HEK293 (cell line): ENCODE data around the gene IKZF2.
A peak's percentile ranks its signal among the peaks of the same experiment; 100 is the strongest.

Experiments used
- CTCF ChIA-PET: fragments of 350-600 bp; formaldehyde crosslinking; extraction: SDS; loops from one replicate; lab custom pipeline; 2021; ENCODE audit warnings: antibody characterized with exemption; lab: Yijun Ruan, JAX
- POLR2A ChIA-PET: fragments of 300-600 bp; formaldehyde crosslinking; extraction: SDS; loops from one replicate; lab custom pipeline; 2020; ENCODE audit warnings: antibody characterized with exemption, inconsistent platforms; lab: Yijun Ruan, JAX
- H3K27ac ChIP-seq: fragments of 200-500 bp; sonication (Bioruptor generic); 2 replicates; pipeline ENCODE4 v1.5.1; 2014; ENCODE audit warnings: low read depth, low read length, control low read depth, inconsistent platforms; ENCODE audit errors: extremely low read depth
- H3K36me3 ChIP-seq, 2 experiments: fragments of 200-500 bp in 1 of 2; sonication (Bioruptor generic) in 1 of 2; 1 replicate in 1 of 2; 2 replicates in 1 of 2; pipeline ENCODE4 v1.5.1; 2014 to 2017; ENCODE audit warnings: inconsistent platforms in 2 of 2, low read length in 2 of 2; ENCODE audit not compliant: control insufficient read depth in 2 of 2, insufficient read depth in 1 of 2
- H3K4me1 ChIP-seq: fragments of 200-500 bp; sonication (Bioruptor generic); 2 replicates; pipeline ENCODE4 v1.5.1; 2014; ENCODE audit warnings: mild to moderate bottlenecking, low read length, inconsistent platforms; ENCODE audit not compliant: control insufficient read depth, insufficient read depth
- H3K4me3 ChIP-seq: 2 replicates; pipeline ENCODE4 v1.5.1; 2011; ENCODE audit warnings: low read depth, mild to moderate bottlenecking, control low read depth, low read length, moderate library complexity
- H3K9me3 ChIP-seq: fragments of 200-500 bp; sonication (Bioruptor generic); 2 replicates; pipeline ENCODE4 v1.5.1; 2014; ENCODE audit warnings: low read depth, low read length, inconsistent platforms; ENCODE audit not compliant: control insufficient read depth, insufficient read depth
- CTCF ChIP-seq: fragments of 450-650 bp; formaldehyde crosslinking; IDR thresholded peaks from 2 replicates; pipeline ENCODE4 v1.5.1; 2016; ENCODE audit warnings: missing biosample characterization, missing genetic modification characterization
- GLI4 ChIP-seq: fragments of 450-650 bp; formaldehyde crosslinking; IDR thresholded peaks from 2 replicates; pipeline ENCODE4 v1.5.1; 2016; ENCODE audit warnings: missing biosample characterization, missing genetic modification characterization
- GLIS1 ChIP-seq: fragments of 450-650 bp; formaldehyde crosslinking; IDR thresholded peaks from 2 replicates; pipeline ENCODE4 v1.5.1; 2016; ENCODE audit warnings: missing biosample characterization, missing genetic modification characterization
- GLIS2 ChIP-seq: fragments of 450-650 bp; formaldehyde crosslinking; IDR thresholded peaks from 2 replicates; pipeline ENCODE4 v1.5.1; 2016; ENCODE audit warnings: missing biosample characterization, missing genetic modification characterization
- KLF17 ChIP-seq: fragments of 450-650 bp; formaldehyde crosslinking; IDR thresholded peaks from 2 replicates; pipeline ENCODE4 v1.5.1; 2016; ENCODE audit warnings: missing biosample characterization, missing genetic modification characterization
- PRDM1 ChIP-seq: fragments of 450-650 bp; formaldehyde crosslinking; IDR thresholded peaks from 2 replicates; pipeline ENCODE4; 2016; ENCODE audit warnings: missing biosample characterization, missing genetic modification characterization
- SP2 ChIP-seq: fragments of 450-650 bp; formaldehyde crosslinking; IDR thresholded peaks from 2 replicates; pipeline ENCODE4 v1.5.1; 2016; ENCODE audit warnings: missing biosample characterization, missing genetic modification characterization
- ZBTB10 ChIP-seq: fragments of 450-650 bp; formaldehyde crosslinking; IDR thresholded peaks from 2 replicates; pipeline ENCODE4 v1.5.1; 2016; ENCODE audit warnings: missing biosample characterization, missing genetic modification characterization
- ZIC2 ChIP-seq: fragments of 450-650 bp; formaldehyde crosslinking; IDR thresholded peaks from 2 replicates; pipeline ENCODE4 v1.5.1; 2016; ENCODE audit warnings: missing biosample characterization, missing genetic modification characterization
- ZNF140 ChIP-seq: fragments of 450-650 bp; formaldehyde crosslinking; IDR thresholded peaks from 2 replicates; pipeline ENCODE4 v1.5.1; 2016; ENCODE audit warnings: missing biosample characterization, missing genetic modification characterization
- ZNF146 ChIP-seq: fragments of 450-650 bp; formaldehyde crosslinking; IDR thresholded peaks from 2 replicates; pipeline ENCODE4 v1.5.1; 2016; ENCODE audit warnings: missing biosample characterization, missing genetic modification characterization
- ZNF174 ChIP-seq: fragments of 450-650 bp; formaldehyde crosslinking; IDR thresholded peaks from 2 replicates; pipeline ENCODE4 v1.5.0; 2017; ENCODE audit warnings: missing biosample characterization, mild to moderate bottlenecking, missing genetic modification characterization
- ZNF18 ChIP-seq: fragments of 450-650 bp; formaldehyde crosslinking; IDR thresholded peaks from 2 replicates; pipeline ENCODE4 v1.5.1; 2016; ENCODE audit warnings: missing biosample characterization, missing genetic modification characterization
- ZNF211 ChIP-seq: fragments of 450-650 bp; formaldehyde crosslinking; IDR thresholded peaks from 2 replicates; pipeline ENCODE4 v1.5.1; 2016; ENCODE audit warnings: low read depth, missing biosample characterization, missing genetic modification characterization
- ZNF214 ChIP-seq: fragments of 450-650 bp; formaldehyde crosslinking; IDR thresholded peaks from 2 replicates; pipeline ENCODE4 v1.5.1; 2017; ENCODE audit warnings: missing biosample characterization, mild to moderate bottlenecking, missing genetic modification characterization, borderline replicate concordance
- ZNF311 ChIP-seq: fragments of 450-650 bp; formaldehyde crosslinking; IDR thresholded peaks from 2 replicates; pipeline ENCODE4 v1.5.1; 2017; ENCODE audit warnings: missing biosample characterization, missing genetic modification characterization, borderline replicate concordance
- ZNF37A ChIP-seq: fragments of 450-650 bp; IDR thresholded peaks from 2 replicates; pipeline ENCODE4 v1.5.1; 2018; ENCODE audit warnings: missing biosample characterization, missing genetic modification characterization
- ZNF398 ChIP-seq: fragments of 450-650 bp; formaldehyde crosslinking; IDR thresholded peaks from 2 replicates; pipeline ENCODE4 v1.5.1; 2017; ENCODE audit warnings: missing biosample characterization, missing genetic modification characterization
- ZNF561 ChIP-seq: fragments of 450-650 bp; IDR thresholded peaks from 2 replicates; pipeline ENCODE4 v1.5.1; 2018; ENCODE audit warnings: missing biosample characterization, missing genetic modification characterization, borderline replicate concordance
- ZNF580 ChIP-seq: fragments of 450-650 bp; formaldehyde crosslinking; IDR thresholded peaks from 2 replicates; pipeline ENCODE4 v1.5.1; 2016; ENCODE audit warnings: missing biosample characterization, missing genetic modification characterization
- ZNF768 ChIP-seq: fragments of 450-650 bp; formaldehyde crosslinking; IDR thresholded peaks from 2 replicates; pipeline ENCODE4 v1.5.1; 2018; ENCODE audit warnings: missing biosample characterization, mild to moderate bottlenecking, missing genetic modification characterization
- ZNF785 ChIP-seq: fragments of 450-650 bp; formaldehyde crosslinking; IDR thresholded peaks from 2 replicates; pipeline ENCODE4 v1.5.1; 2016; ENCODE audit warnings: missing biosample characterization, missing genetic modification characterization
- ZNF843 ChIP-seq: fragments of 450-650 bp; formaldehyde crosslinking; IDR thresholded peaks from 2 replicates; pipeline ENCODE4 v1.5.1; 2016; ENCODE audit warnings: missing biosample characterization, missing genetic modification characterization
- ZSCAN4 ChIP-seq: fragments of 450-650 bp; formaldehyde crosslinking; IDR thresholded peaks from 2 replicates; pipeline ENCODE4 v1.5.1; 2017; ENCODE audit warnings: missing biosample characterization, missing genetic modification characterization

The IKZF2 gene

GRCh38 chr2:213152065-213152794, 818 bp upstream of the IKZF2 start (continued):
- peak; percentile 59; the same call in 1 of the 2 replicates for TF ChIP-seq PRDM1 (tag by site-specific recombination)
- TF ChIP-seq ZNF785 (tag by site-specific recombination), result no peak
- TF ChIP-seq GLIS2 (tag by site-specific recombination), result peak; percentile 46; the same call in 1 of the 2 replicates

- peak overlapping the region; percentile 59 for H3K4me3 ChIP-seq
- H3K36me3 ChIP-seq, result no peaks in the 10 kb centered on the region
- peaks cover 8% of the 10 kb centered on the region; the same call in 1 of the 2 replicates for H3K4me1 ChIP-seq
- POLR2A ChIA-PET, result interaction anchor here (0.7 kb wide), 1 partner anchor 323 kb away, joined by 3 read pairs; no protein-coding TSS in a partner anchor
- no peaks in the 10 kb centered on the region for H3K9me3 ChIP-seq
- no peak overlapping the region; the same call in 1 of the 2 replicates for H3K27ac ChIP-seq
- CTCF ChIA-PET, result interaction anchor here (0.5 to 2.0 kb wide), 6 partner anchors 12 to 926 kb away, joined by 3 to 4 read pairs (median 4); no protein-coding TSS in a partner anchor
- no peak for TF ChIP-seq ZSCAN4 (tag by site-specific recombination)
- TF ChIP-seq ZNF211 (tag by site-specific recombination), result no peak
- TF ChIP-seq CTCF (tag by site-specific recombination), result no peak
- TF ChIP-seq ZIC2 (tag by site-specific recombination), result no peak
- TF ChIP-seq GLI4 (tag by site-specific recombination), result no peak
- no peak for TF ChIP-seq ZNF214 (tag by site-specific recombination)
- no peak for TF ChIP-seq SP2 (tag by site-specific recombination)
- peak; percentile 79 for TF ChIP-seq ZNF398 (tag by site-specific recombination)
- TF ChIP-seq KLF17 (tag by site-specific recombination), result no peak
- no peak for TF ChIP-seq ZBTB10 (tag by site-specific recombination)
- TF ChIP-seq ZNF140 (tag by site-specific recombination), result no peak
- TF ChIP-seq ZNF561 (tag by site-specific recombination), result no peak
- TF ChIP-seq ZNF768 (tag by site-specific recombination), result no peak
- peak; percentile 30; the same call in 1 of the 2 replicates for TF ChIP-seq GLIS1 (tag by site-specific recombination)
- no peak for TF ChIP-seq ZNF843
- TF ChIP-seq ZNF146 (tag by site-specific recombination), result no peak
- TF ChIP-seq ZNF174 (tag by site-specific recombination), result no peak
- no peak for TF ChIP-seq ZNF18 (tag by site-specific recombination)
- TF ChIP-seq ZNF580 (tag by site-specific recombination), result no peak
- TF ChIP-seq ZNF311, result no peak
- TF ChIP-seq PRDM1 (tag by site-specific recombination), result no peak
- TF ChIP-seq ZNF37A (tag by site-specific recombination), result no peak
These were observed 906 bp downstream of the IKZF2 start for GRCh38 chr2:213150315-213151097.
